OCI-LY1 (cell line): ENCODE data around the gene FA2H.

Experiments used
- CTCF ChIP-seq: fragments of 200-600 bp; sonication (generic), shearing (Covaris generic); IDR thresholded peaks from 2 replicates; pipeline ENCODE4 v1.5.1; 2017; ENCODE audit warnings: mild to moderate bottlenecking, antibody characterized with exemption, low read length, moderate library complexity, mixed read lengths
- EZH2 ChIP-seq: fragments of 200-600 bp; sonication (generic), shearing (Covaris generic); IDR thresholded peaks from 2 replicates; pipeline ENCODE4 v1.8.0; 2017; ENCODE audit warnings: borderline replicate concordance, mixed run types, mild to moderate bottlenecking, antibody characterized with exemption, low read length, moderate library complexity, mixed read lengths

GRCh38 chr16:74735554-74735953 lies 39.1 kb downstream of the FA2H start:
- no peak for TF ChIP-seq CTCF
- TF ChIP-seq EZH2, result no peak
